HG03108 (cell line): ENCODE data around the gene CRK.
"Not testable (repeated sequence)": the region's sequence is repeated elsewhere in the genome, so short reads cannot be mapped to it uniquely, and the experiment has no call there.

Source experiments
- ATAC-seq: cut with Tn5 transposase; IDR thresholded peaks from one replicate; pipeline ENCODE4 v1.9.1; 2021; ENCODE audit warnings: moderate library complexity; ENCODE audit not compliant: unreplicated experiment

CRK gene

GRCh38 chr17:1431631-1432104, 24.4 kb downstream of the CRK start:
- ATAC-seq: no peak

DNA sequence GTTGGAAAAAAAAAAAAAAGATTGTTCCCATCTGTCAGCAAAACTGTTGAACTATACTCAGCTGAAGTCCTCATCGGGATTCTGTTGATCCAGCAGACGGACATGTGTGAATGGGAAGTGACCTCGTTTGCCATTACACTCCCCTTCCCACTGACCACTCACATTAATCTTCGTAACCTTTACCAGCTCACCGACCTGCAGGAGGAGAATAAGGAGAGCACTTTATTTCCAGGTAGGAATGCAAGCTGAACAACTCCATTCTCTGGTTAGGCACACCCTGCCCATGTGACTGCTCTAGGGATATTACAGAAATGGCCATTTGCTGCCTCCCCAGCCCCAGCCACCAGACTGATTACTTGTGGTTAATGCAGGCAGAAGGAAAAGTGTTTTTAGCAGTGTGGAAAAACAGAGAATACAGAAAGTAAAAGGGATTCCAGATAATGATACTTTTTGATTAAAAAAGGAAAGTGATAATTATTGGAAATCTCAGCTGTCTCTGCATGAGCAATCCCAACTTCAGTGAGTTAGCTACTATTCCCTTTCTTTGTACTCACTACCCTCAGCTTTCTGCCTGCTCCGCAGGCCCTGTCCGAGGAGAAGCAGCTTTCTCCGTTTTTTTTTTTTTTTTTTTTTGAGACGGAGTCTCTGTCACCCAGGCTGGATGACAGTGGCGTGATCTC, 32.4 kb downstream of the CRK start:
- ATAC-seq: no peak

DNA sequence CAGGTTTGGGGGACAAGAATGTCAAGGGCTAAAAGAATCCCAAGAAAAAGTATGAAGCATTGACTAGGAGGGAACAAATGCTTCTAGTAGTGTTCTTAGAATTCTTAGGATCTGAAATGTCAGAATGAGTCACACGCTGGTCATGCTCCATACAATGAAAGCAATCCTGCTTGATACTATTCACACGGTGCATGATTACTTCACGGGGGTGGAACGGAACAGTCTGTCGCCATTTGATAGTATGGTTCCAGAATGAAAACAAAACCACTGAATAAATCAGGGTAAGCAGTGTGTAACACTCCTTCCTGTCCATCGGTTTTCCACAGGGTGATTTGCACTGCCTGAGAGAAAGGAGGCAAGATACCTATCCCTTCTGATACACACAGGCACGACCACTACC, 33.1 kb downstream of the CRK start:
- no peak for ATAC-seq

- no peak for ATAC-seq
These were observed 34.6 kb downstream of the CRK start for GRCh38 chr17:1421470-1421869.

- no peak for ATAC-seq
These were observed 35.1 kb downstream of the CRK start for GRCh38 chr17:1420981-1421380.

DNA sequence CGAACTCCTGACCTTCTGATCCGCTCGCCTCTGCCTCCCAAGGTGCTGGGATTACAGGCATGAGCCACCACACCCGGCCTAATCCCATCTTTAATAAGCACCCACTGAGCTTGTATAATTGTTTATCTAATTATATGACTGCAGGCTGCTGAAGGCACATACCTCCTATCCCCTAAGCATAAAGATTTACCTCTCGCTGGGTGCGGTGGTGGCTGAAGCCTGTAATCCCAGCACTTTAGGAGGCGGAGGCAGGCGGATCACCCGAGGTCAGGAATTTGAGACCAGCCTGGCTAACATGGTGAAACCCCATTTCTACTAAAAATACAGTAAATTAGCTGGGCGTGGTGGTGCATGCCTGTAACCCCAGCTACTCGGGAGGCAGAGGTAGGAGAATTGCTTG, 35.9 kb downstream of the CRK start:
- ATAC-seq: no peak

DNA sequence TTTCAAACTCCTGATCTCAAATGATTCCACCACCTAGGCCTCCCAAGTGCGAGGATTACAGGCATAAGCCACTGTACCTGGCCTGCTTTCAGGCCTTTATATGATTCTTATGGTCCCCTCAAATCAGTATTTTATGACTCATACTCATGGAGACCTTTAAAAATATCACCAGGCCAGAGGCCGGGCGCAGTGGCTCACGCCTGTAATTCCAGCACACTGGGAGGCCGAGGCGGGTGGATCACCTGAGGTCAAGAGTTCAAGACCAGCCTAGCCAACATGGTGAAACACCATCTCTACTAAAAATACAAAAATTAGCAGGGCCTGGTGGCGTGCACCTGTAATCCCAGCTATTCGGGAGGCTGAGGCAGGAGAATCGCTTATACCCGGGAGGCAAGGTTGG, 37.6 kb downstream of the CRK start:
- ATAC-seq: not testable (repeated sequence)

DNA sequence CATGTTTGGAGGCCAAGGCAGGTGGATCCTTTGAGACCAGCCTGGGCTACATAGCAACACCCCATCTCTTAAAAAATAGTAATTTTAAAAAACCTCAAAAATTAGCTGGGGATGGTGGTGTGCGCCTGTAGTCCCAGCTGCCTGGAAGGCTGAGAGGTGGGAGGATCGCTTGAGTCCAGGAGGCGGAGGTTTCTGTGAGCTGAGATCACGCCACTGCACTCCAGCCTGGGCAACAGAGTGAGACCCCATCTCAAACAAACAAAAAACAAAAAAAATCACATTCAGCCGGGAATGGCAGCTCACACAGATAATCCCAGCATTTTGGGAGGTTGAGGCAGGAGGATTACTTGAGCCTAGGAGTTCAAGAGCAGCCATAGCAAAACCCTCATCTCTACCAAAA, 39.6 kb downstream of the CRK start:
- ATAC-seq: no peak

DNA sequence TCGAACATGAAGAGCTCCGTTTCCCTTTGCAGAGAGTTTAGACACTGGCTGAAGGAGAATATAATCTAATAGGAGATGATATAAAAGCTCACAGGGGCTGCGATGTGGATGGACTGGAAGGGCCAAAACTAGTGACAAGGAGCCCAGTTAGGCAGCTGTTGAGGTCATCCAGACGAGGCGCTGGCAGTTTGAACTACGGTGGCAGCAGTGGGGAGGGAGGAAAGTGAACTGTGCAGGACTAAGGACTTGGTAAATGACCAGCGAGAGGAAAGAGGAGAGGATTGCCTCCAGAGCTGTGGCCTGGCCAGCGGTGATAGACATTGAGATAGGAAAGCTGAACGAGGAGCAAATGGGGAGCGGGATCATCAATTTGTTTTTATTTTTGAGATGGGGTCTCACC, 41.4 kb downstream of the CRK start:
- ATAC-seq: no peak

DNA sequence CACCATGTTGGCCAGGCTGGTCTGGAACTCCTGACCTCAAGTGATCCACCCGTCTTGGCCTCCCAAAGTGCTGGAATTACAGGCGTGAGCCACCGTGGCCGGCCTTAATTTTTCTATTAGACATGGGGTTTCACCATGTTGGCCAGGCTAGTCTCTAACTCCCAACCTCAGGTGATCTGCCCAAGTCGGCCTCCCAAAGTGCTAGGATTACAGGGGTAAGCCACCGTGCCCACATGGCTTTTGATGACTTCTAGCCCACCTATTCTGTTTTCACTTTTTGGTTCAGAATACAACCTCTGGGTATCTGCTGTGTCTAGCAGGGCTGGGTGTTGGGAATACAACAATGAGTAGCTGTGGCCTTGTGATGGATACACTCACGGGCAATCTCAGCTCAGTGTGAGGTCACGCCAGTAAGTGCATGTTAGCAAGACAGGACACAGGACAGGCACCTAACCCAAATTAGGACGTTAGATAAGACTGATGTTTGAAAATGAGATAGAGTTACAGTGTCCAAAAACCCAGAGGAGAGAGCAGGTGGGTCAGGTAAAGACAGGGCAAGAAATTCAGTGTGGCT, 41.9 kb downstream of the CRK start:
- ATAC-seq: no peak

DNA sequence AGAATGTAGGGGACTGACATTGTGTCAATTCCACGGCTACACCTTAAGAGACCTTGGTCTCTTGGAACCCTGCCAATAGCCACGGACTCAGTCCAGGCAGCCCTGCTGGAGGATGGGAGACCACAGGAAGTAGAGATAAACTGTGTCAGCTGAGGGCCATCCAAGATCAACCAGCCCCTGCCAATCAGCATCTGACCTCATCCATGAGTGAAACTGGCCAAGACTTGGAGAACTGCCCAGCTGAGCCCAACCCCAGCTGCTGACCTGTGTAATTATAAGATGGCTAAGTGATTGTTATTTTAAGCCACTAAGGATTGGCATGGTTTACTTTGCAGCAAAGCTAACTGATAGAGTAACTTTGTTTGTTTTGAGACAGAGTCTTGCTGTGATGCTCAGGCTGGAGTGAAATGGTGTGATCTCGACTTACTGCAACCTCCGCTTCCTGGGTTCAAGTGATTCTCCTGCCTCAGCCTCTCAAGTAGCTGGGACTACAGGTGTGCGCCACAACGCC, 42.7 kb downstream of the CRK start:
- no peak for ATAC-seq

DNA sequence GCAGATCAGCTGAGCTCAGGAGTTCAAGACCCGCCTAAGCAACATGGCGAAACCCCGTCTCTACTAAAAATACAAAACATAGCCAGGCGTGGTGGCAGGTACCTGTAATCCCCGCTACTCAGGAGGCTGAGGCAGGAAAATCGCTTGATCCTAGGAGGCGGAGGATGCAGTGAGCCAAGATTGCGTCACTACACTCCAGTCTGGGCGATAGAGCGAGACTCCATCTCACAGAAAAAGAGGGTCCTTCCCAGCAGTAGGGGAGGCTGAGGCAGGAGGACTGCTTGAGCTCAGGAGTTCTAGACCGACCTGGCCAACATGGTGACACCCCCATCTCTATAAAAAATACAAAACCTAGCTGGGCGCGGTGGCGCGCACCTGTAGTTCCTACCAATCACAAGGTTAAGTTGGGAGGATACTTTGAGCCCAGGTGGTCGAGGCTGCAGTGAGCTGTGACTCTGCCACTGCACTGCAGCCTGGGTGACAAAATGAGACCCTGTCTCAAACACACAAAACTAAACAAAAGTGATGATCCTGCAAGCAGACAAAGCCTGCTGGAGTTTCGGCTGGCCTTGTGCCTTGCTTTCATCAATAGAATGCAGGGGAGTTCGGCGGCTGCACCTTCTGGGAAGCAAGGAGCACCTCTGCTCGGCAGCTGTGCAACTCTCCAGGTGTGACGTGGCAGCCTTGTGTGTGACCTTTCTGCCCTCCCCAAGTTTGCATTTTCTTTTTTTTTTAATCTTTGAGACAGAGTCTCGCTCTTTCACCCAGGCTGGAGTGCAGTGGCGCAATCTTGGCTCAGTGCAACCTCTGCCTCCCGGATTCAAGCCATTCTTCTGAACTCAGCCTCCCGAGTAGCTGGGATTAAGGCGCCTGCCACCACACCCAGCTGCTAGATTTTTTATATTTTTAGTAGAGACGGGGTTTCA, 43.6 kb downstream of the CRK start:
- ATAC-seq: no peak

- ATAC-seq: no peak
These were observed 53.8 kb downstream of the CRK start for GRCh38 chr17:1402262-1402586.

- peak; percentile 96 for ATAC-seq
These were observed 56.1 kb downstream of the CRK start, which contains the start of gene YWHAE for GRCh38 chr17:1399679-1400512. Gene YWHAE, minus strand, starts transcription at chr17:1400222. Its CDS starts 112 bp downstream, at chr17:1400110.

GRCh38 chr17:1398931-1399678, 56.9 kb downstream of the CRK start:
- no peak for ATAC-seq

DNA sequence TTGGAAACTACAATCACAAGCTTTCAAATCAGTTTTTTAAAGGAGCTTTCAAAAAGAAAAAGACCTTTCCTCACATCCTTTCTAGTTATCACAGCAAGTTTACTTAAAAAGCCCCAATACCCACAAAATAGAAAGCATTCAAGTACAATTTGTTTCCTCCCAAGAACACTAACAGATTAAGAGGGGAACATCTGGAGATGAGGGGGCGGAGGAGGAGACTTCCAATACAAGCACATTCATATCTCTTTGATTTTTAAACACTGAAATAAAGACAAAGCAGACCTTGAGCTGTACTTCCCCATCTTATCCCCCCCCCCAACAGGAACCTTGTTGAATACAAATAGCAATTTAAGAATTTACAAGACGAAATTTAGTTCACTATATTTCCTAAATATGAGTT, 58.0 kb downstream of the CRK start:
- no peak for ATAC-seq

DNA sequence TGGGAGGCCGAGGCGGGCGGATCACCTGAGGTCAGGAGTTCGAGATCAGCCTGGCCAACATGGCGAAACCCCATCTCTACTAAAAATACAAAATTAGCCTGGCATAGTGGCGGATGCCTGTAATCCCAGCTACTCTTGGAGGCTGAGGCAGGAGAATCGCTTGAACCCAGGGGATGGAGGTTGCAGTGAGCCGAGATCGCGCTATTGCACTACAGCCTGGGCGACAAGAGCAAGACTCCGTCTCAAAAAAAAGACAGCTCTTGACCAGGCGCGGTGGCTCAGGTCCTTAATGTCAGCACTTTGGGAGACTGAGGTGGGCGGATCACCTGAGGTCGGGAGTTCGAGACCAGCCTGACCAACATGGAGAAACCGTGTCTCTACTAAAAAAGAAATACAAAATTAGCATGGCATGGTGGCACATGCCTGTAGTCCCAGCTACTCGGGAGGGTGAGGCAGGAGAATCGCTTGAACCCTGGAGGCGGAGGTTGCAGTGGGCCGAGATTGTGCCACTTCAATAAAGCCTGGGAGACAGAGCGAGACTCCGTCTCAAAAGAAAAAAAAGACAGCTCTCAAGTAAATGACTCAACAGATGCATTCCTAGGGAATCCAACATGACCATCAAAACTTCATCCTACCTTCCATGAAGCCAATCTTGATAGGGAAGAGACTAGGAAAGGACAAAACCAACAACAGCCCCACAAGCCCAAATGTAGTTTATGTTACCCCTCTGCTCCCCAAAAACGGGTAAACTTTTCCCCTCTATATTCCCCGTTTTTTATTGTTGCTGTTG, 60.0 kb downstream of the CRK start:
- not testable (repeated sequence) for ATAC-seq

DNA sequence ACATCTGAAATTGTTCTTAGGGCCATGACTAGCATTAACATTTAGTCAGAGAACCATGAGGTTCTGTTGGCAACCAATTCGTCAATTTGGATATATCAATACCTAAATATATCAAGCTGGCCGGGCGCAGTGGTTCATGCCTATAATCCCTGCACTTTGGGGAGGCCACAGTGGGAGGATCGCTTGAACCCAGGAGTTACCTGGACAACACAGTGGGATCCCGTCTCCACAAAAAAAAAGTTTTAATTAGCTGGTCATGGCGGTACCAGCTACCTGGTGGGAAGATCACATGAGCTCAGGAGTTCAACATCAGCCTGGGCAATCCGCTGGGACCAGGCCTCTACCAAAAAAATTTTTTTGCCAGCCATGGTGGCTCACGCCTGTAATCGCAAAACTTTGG, 64.5 kb downstream of the CRK start:
- no peak for ATAC-seq
